OCI-LY1 (cell line): ENCODE results near the gene KCTD16.

ENCODE experiments used
- H2AFZ ChIP-seq: fragments of 200-600 bp; sonication (generic), shearing (Covaris generic); 2 replicates; pipeline ENCODE4 v1.6.0; 2014; ENCODE audit warnings: antibody characterized with exemption, mild to moderate bottlenecking, low read length
- H3F3A ChIP-seq: fragments of 200-600 bp; sonication (generic), shearing (Covaris generic); 2 replicates; pipeline ENCODE4 v1.6.0; 2014; ENCODE audit warnings: mild to moderate bottlenecking, antibody characterized with exemption, low read length, moderate library complexity; ENCODE audit not compliant: insufficient read depth
- H3K27ac ChIP-seq: fragments of 200-600 bp; sonication (generic); 2 replicates; pipeline ENCODE4 v1.5.1; 2014; ENCODE audit warnings: low read length, mixed run types, mild to moderate bottlenecking, low read depth; ENCODE audit not compliant: poor library complexity, severe bottlenecking
- H3K27me3 ChIP-seq: fragments of 200-600 bp; sonication (generic); 2 replicates; pipeline ENCODE4 v1.6.0; 2014; ENCODE audit warnings: antibody characterized with exemption, mild to moderate bottlenecking, low read length, moderate library complexity; ENCODE audit not compliant: insufficient read depth
- H3K36me3 ChIP-seq: fragments of 200-600 bp; sonication (generic); 2 replicates; pipeline ENCODE4 v1.6.1; 2014; ENCODE audit warnings: mild to moderate bottlenecking, antibody characterized with exemption, low read length, moderate library complexity, mixed read lengths; ENCODE audit not compliant: insufficient read depth
- H3K4me1 ChIP-seq: fragments of 200-600 bp; sonication (generic); 2 replicates; pipeline ENCODE4 v1.5.1; 2014; ENCODE audit warnings: mild to moderate bottlenecking, low read length, moderate library complexity; ENCODE audit not compliant: insufficient read depth, severe bottlenecking
- H3K4me2 ChIP-seq: fragments of 200-600 bp; sonication (generic), shearing (Covaris generic); 2 replicates; pipeline ENCODE4 v1.6.1; 2014; ENCODE audit warnings: low read length
- H3K4me3 ChIP-seq: fragments of 200-600 bp; sonication (generic); 2 replicates; pipeline ENCODE4 v1.5.1; 2014; ENCODE audit warnings: low read length, low read depth, mild to moderate bottlenecking, mixed read lengths; ENCODE audit not compliant: poor library complexity, severe bottlenecking
- H3K79me2 ChIP-seq: fragments of 200-600 bp; shearing (Covaris generic); 2 replicates; pipeline ENCODE4 v1.6.1; 2016; ENCODE audit warnings: mixed run types, low read length, mixed read lengths; ENCODE audit not compliant: insufficient read depth
- H3K9ac ChIP-seq: fragments of 200-600 bp; sonication (generic), shearing (Covaris generic); 2 replicates; pipeline ENCODE4 v1.6.1; 2014; ENCODE audit warnings: mild to moderate bottlenecking, low read length, mixed read lengths
- H3K9me2 ChIP-seq: fragments of 200-600 bp; sonication (generic), shearing (Covaris generic); 2 replicates; pipeline ENCODE4 v1.6.1; 2014; ENCODE audit warnings: low read depth, mild to moderate bottlenecking, low read length, mixed read lengths
- H3K9me3 ChIP-seq: fragments of 200-600 bp; shearing (Covaris generic); 2 replicates; pipeline ENCODE4 v1.6.1; 2014; ENCODE audit warnings: low read length, mixed read lengths
- H4K20me1 ChIP-seq: fragments of 200-600 bp; sonication (generic), shearing (Covaris generic); 2 replicates; pipeline ENCODE4 v1.6.0; 2016; ENCODE audit warnings: mild to moderate bottlenecking, low read length; ENCODE audit not compliant: insufficient read depth
- EZH2 ChIP-seq: fragments of 200-600 bp; sonication (generic), shearing (Covaris generic); IDR thresholded peaks from 2 replicates; pipeline ENCODE4 v1.8.0; 2017; ENCODE audit warnings: borderline replicate concordance, mixed run types, mild to moderate bottlenecking, antibody characterized with exemption, low read length, moderate library complexity, mixed read lengths
- TF ChIP-seq, protein P1 (sequence below): fragments of 200-600 bp; sonication (generic), shearing (Covaris generic); IDR thresholded peaks from 2 replicates; pipeline ENCODE4 v1.5.1; 2017; ENCODE audit warnings: mild to moderate bottlenecking, antibody characterized with exemption, low read length, moderate library complexity, mixed read lengths

Gene KCTD16

DNA sequence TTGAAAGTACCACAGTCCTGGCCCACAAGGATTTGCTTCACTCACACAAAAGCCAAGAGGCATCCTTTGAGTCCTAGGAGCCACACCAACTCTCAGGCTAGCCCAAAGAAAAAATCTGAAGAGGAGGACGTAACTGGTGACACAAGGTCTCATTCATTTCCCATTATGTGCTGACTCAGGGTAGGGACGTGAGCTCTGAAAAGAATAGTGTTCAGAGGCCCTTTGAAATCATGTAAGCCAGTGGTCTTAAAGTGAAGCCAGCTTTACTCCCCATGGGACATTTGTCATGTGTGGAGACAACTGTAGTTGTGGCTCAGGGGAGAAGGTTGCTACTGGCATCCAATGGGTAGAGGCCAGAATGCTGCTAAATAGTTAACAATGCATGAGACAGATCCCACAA lies 332.4 kb downstream of the KCTD16 start:
- no peaks in the 10 kb centered on the region for H3F3A ChIP-seq
- H3K27me3 ChIP-seq = no peaks in the 10 kb centered on the region
- no peak overlapping the region for H3K4me3 ChIP-seq
- no peak for TF ChIP-seq EZH2
- TF ChIP-seq, protein P1, sequence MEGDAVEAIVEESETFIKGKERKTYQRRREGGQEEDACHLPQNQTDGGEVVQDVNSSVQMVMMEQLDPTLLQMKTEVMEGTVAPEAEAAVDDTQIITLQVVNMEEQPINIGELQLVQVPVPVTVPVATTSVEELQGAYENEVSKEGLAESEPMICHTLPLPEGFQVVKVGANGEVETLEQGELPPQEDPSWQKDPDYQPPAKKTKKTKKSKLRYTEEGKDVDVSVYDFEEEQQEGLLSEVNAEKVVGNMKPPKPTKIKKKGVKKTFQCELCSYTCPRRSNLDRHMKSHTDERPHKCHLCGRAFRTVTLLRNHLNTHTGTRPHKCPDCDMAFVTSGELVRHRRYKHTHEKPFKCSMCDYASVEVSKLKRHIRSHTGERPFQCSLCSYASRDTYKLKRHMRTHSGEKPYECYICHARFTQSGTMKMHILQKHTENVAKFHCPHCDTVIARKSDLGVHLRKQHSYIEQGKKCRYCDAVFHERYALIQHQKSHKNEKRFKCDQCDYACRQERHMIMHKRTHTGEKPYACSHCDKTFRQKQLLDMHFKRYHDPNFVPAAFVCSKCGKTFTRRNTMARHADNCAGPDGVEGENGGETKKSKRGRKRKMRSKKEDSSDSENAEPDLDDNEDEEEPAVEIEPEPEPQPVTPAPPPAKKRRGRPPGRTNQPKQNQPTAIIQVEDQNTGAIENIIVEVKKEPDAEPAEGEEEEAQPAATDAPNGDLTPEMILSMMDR = no peak
- H3K79me2 ChIP-seq = no peaks in the 10 kb centered on the region
- no peaks in the 10 kb centered on the region for H3K9me2 ChIP-seq
- no peak overlapping the region for H3K27ac ChIP-seq
- no peak overlapping the region for H3K4me2 ChIP-seq
- H3K4me1 ChIP-seq = no peaks in the 10 kb centered on the region
- H4K20me1 ChIP-seq = no peaks in the 10 kb centered on the region
- H3K9me3 ChIP-seq = no peaks in the 10 kb centered on the region
- H2AFZ ChIP-seq = no peak overlapping the region
- no peak overlapping the region for H3K9ac ChIP-seq
- H3K36me3 ChIP-seq = no peaks in the 10 kb centered on the region

DNA sequence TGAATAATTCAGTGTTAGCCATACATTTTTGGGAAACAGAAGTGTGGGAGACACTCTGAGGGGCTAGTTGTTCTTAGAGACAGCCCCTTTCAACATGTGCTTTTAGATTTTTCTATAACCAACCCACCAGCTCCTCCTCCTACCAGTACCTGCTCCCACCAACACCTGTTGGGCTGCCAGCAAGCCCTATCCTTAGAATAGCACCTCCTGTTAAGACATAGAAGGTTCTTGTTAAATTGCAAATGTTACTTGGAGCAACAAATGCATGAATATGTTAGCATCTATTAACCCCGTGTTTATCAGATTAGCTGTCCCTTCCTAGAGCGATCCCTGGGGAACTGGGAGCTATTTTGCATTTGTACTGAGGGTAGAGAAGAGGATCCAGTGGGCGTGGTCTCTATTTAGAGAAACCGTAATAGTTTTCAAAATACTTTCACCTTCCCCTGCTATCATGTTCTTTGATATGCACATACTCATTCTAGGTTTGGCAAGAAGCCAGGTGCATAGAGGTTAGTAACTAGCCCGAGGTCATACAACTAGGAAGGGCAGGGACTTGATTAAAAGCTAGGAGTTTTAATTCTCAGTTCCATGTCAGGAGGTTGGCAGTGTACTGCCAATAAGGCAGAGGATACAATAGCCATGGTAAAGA lies 334.4 kb downstream of the KCTD16 start:
- Histone ChIP-seq H3K27ac (no peak overlapping the region), H3K27me3 (no peaks in the 10 kb centered on the region), H3K9ac (no peak overlapping the region), H3K4me2 (no peak overlapping the region), H3K36me3 (no peaks in the 10 kb centered on the region), H3K79me2 (no peaks in the 10 kb centered on the region), H2AFZ (no peak overlapping the region), H3K9me2 (no peaks in the 10 kb centered on the region), H3K4me1 (no peaks in the 10 kb centered on the region), H4K20me1 (no peaks in the 10 kb centered on the region), H3K9me3 (no peaks in the 10 kb centered on the region), H3F3A (no peaks in the 10 kb centered on the region), H3K4me3 (no peak overlapping the region)
- TF ChIP-seq, protein P1 = no peak
- no peak for TF ChIP-seq EZH2

DNA sequence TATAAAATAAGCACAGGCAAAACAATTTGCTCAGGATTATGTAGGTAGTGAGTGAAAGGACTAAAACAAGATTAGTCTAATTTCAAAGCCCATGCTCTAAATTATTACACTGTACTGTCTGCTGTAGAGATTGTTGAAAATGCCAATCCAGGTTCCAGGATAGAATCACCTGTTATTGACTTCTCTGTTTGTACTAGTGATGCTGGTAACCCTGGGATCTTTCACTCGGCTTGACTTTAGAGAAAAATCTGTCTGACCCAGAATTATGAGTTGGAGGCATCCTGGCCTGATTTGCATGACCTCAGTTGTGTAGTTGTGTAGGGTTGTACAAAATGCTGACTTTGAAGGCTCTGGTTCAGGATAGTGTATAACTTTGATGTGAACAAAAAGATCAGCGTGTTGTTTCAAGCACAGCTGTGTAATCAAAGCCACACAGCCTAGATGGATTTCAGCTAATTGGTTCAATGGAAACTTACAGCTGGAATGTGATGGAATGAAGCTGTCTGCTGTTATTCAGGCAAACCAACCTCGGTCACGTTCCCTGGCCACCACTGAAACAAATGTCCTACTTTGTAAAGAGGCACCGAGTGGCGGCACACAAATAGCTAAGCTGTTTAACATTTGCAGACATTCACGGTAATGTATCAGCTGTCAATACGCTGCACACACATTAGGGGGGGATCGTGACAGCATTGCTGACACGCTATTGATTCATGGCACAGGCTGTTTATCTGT lies 340.3 kb downstream of the KCTD16 start:
- H2AFZ ChIP-seq = no peak overlapping the region
- H3K36me3 ChIP-seq = no peaks in the 10 kb centered on the region
- H3K4me3 ChIP-seq = no peak overlapping the region
- no peaks in the 10 kb centered on the region for H3K27me3 ChIP-seq
- no peak for TF ChIP-seq EZH2
- TF ChIP-seq, protein P1 = no peak
- H4K20me1 ChIP-seq = no peaks in the 10 kb centered on the region
- H3K9ac ChIP-seq = no peak overlapping the region
- H3K27ac ChIP-seq = no peak overlapping the region
- no peak overlapping the region for H3K4me2 ChIP-seq
- H3F3A ChIP-seq = no peaks in the 10 kb centered on the region
- no peaks in the 10 kb centered on the region for H3K9me3 ChIP-seq
- no peaks in the 10 kb centered on the region for H3K9me2 ChIP-seq
- H3K79me2 ChIP-seq = no peaks in the 10 kb centered on the region
- no peaks in the 10 kb centered on the region for H3K4me1 ChIP-seq
